Osteocyte (in vitro differentiated cells): ENCODE results near the gene TEX9. TPM values are rescaled to one million over a fixed set of nuclear protein-coding genes. Genes with fewer than 3 reads are reported as not detected.
A peak's percentile ranks its signal among the peaks of the same experiment; 100 is the strongest.

Experiments used
- DNase-seq: peaks from one replicate; pipeline ENCODE4 v3.0.0; 2021; ENCODE audit warnings: mixed read lengths; ENCODE audit not compliant: unreplicated experiment; ENCODE audit errors: extremely low spot score
- H3K27ac Mint-ChIP-seq: one replicate; pipeline ENCODE4 v1.8.0; 2021; ENCODE audit warnings: mild to moderate bottlenecking, mixed read lengths; ENCODE audit not compliant: unreplicated experiment
- H3K27me3 Mint-ChIP-seq: one replicate; pipeline ENCODE4 v1.8.0; 2021; ENCODE audit warnings: mixed read lengths; ENCODE audit not compliant: unreplicated experiment
- H3K36me3 Mint-ChIP-seq: one replicate; pipeline ENCODE4 v1.8.0; 2021; ENCODE audit warnings: mixed read lengths; ENCODE audit not compliant: unreplicated experiment
- H3K4me1 Mint-ChIP-seq: one replicate; pipeline ENCODE4 v1.8.0; 2021; ENCODE audit warnings: mixed read lengths; ENCODE audit not compliant: unreplicated experiment
- H3K4me3 Mint-ChIP-seq: one replicate; pipeline ENCODE4 v1.8.0; 2021; ENCODE audit warnings: mild to moderate bottlenecking, moderate library complexity, mixed read lengths; ENCODE audit not compliant: unreplicated experiment
- H3K9me3 Mint-ChIP-seq: one replicate; pipeline ENCODE4 v1.8.0; 2021; ENCODE audit warnings: mixed read lengths; ENCODE audit not compliant: unreplicated experiment
- CTCF ChIP-seq: fragments of 200-600 bp; sonication (generic); IDR thresholded peaks from 2 replicates; pipeline ENCODE4 v1.5.0; 2021; ENCODE audit warnings: antibody characterized with exemption, mild to moderate bottlenecking, moderate library complexity
- total RNA-seq: library from RNA; stranded (reverse); gene quantifications from 2 replicates; pipeline ENCODE4 v1.2.1, GENCODE V29; 2021

The TEX9 gene
- total RNA-seq, 1 donor from 2014 or later = 2.4 TPM

GRCh38 chr15:56356616-56357015 lies 8.6 kb upstream of the TEX9 start:
- Mint-ChIP-seq H3K27me3 (peaks cover 26% of the 10 kb centered on the region), H3K4me3 (no peak overlapping the region)
- no peak for DNase-seq

GRCh38 chr15:56358604-56359003 lies 6.6 kb upstream of the TEX9 start:
- TF ChIP-seq CTCF = no peak
- DNase-seq = no peak
- Mint-ChIP-seq H3K27me3 (peaks cover 34% of the 10 kb centered on the region), H3K4me1 (no peaks in the 10 kb centered on the region), H3K9me3 (peaks cover 8% of the 10 kb centered on the region), H3K4me3 (no peak overlapping the region), H3K27ac (no peak overlapping the region), H3K36me3 (no peaks in the 10 kb centered on the region)

More at GRCh38 chr15:56356616-56357015, 8.6 kb upstream of the TEX9 start:
- H3K9me3 Mint-ChIP-seq = no peaks in the 10 kb centered on the region
- TF ChIP-seq CTCF = no peak
- H3K27ac Mint-ChIP-seq = no peak overlapping the region
- H3K4me1 Mint-ChIP-seq = peaks cover 3% of the 10 kb centered on the region
- H3K36me3 Mint-ChIP-seq = no peaks in the 10 kb centered on the region

- no peak for DNase-seq
- H3K36me3 Mint-ChIP-seq = no peaks in the 10 kb centered on the region
- H3K4me1 Mint-ChIP-seq = peaks cover 6% of the 10 kb centered on the region
- H3K27me3 Mint-ChIP-seq = peaks cover 36% of the 10 kb centered on the region
- H3K9me3 Mint-ChIP-seq = peaks cover 8% of the 10 kb centered on the region
- no peak for TF ChIP-seq CTCF
- no peak overlapping the region for H3K4me3 Mint-ChIP-seq
- H3K27ac Mint-ChIP-seq = no peak overlapping the region
Observed at GRCh38 chr15:56361987-56362386, 3.2 kb upstream of the TEX9 start.

GRCh38 chr15:56366211-56366610 lies 985 bp downstream of the TEX9 start:
- no peak overlapping the region for H3K27ac Mint-ChIP-seq
- no peak for TF ChIP-seq CTCF

GRCh38 chr15:56367156-56367555 lies 1.9 kb downstream of the TEX9 start:
- H3K4me3 Mint-ChIP-seq = no peak overlapping the region
- no peak for TF ChIP-seq CTCF
- H3K9me3 Mint-ChIP-seq = peaks cover 6% of the 10 kb centered on the region
- H3K27me3 Mint-ChIP-seq = peaks cover 32% of the 10 kb centered on the region
- H3K27ac Mint-ChIP-seq = no peak overlapping the region
- no peaks in the 10 kb centered on the region for H3K36me3 Mint-ChIP-seq
- H3K4me1 Mint-ChIP-seq = peaks cover 6% of the 10 kb centered on the region
- no peak for DNase-seq

More at GRCh38 chr15:56366211-56366610, 985 bp downstream of the TEX9 start:
- no peak for DNase-seq
- peaks cover 8% of the 10 kb centered on the region for H3K9me3 Mint-ChIP-seq
- H3K27me3 Mint-ChIP-seq = peaks cover 32% of the 10 kb centered on the region
- H3K36me3 Mint-ChIP-seq = no peaks in the 10 kb centered on the region
- peaks cover 6% of the 10 kb centered on the region for H3K4me1 Mint-ChIP-seq
- H3K4me3 Mint-ChIP-seq = peak overlapping the region; percentile 83
